K562 (cell line): ENCODE measurements around the gene EFCAB8. TPM values are rescaled to one million over a fixed set of nuclear protein-coding genes. Genes with fewer than 3 reads are reported as not detected.

Experiments used
- ATAC-seq: fragments of 200-7000 bp; cut with Tn5 transposase; 3 replicates; pipeline ENCODE4 v1.9.1; 2020; ENCODE audit warnings: moderate library complexity
- BruUV-seq: library from RNA; stranded (reverse); fragments of 400-500 nt; replicated peaks from 2 replicates; lab custom pipeline; 2021; lab: Mats Ljungman, UMichigan
- CTCF ChIA-PET: fragments of 300-600 bp; formaldehyde crosslinking; extraction: SDS; loops from one replicate; lab custom pipeline; 2021; ENCODE audit warnings: low intra/inter-chr PET ratio; lab: Yijun Ruan, JAX
- POLR2A ChIA-PET: fragments of 300-600, 350-650 bp; sonication (Branson Sonifier 250); formaldehyde crosslinking; extraction: SDS; loops from one replicate; lab custom pipeline; 2021; ENCODE audit warnings: antibody characterized with exemption, inconsistent platforms; lab: Yijun Ruan, JAX
- DNase-seq, 4 experiments: peaks; one replicate each; pipeline versions ENCODE4 v3.0.0 to v3.0.0-alpha.2; 2011 to 2018; ENCODE audit warnings: low spot score in 3 of 4, mixed read lengths in 3 of 4; ENCODE audit errors: extremely low read depth in 1 of 4
- FAIRE-seq: peaks from 2 replicates; lab custom pipeline; 2011; peaks lifted over from hg19 to GRCh38; lab: Jason Lieb, UNC
- H2AFZ ChIP-seq: 2 replicates; pipeline ENCODE4 v1.6.0; 2011; ENCODE audit warnings: low read depth, low read length, control low read depth, inconsistent platforms
- H3K27ac ChIP-seq: fragments of 200-600 bp; 3 replicates; pipeline ENCODE4 v1.8.0; 2011; ENCODE audit warnings: low read depth, mild to moderate bottlenecking, control low read depth, inconsistent platforms, low read length, moderate library complexity, mixed read lengths; ENCODE audit errors: extremely low read depth
- H3K27me3 ChIP-seq, 2 experiments: fragments of 300-600 bp in 1 of 2; 2 replicates in 1 of 2; 3 replicates in 1 of 2; pipeline versions ENCODE4 v1.6.0 to v1.8.0; 2011; ENCODE audit warnings: inconsistent platforms in 2 of 2, low read length in 2 of 2, mild to moderate bottlenecking in 1 of 2, mixed read lengths in 1 of 2, moderate library complexity in 1 of 2; ENCODE audit not compliant: control insufficient read depth in 2 of 2, insufficient read depth in 2 of 2
- H3K36me3 ChIP-seq: fragments of 300-600 bp; 3 replicates; pipeline ENCODE4 v1.8.0; 2011; ENCODE audit warnings: mild to moderate bottlenecking, low read length, inconsistent platforms; ENCODE audit not compliant: control insufficient read depth, insufficient read depth
- H3K4me1 ChIP-seq, 2 experiments: fragments of 200-600 bp in 1 of 2; replicated peaks in 1 of 2; 2 replicates in 1 of 2; 3 replicates in 1 of 2; pipeline versions ENCODE4 v1.5.1 to v1.8.0; 2011; ENCODE audit warnings: inconsistent platforms in 2 of 2, low read length in 2 of 2, mild to moderate bottlenecking in 1 of 2, mixed read lengths in 1 of 2, moderate library complexity in 1 of 2; ENCODE audit not compliant: control insufficient read depth in 2 of 2, insufficient read depth in 2 of 2
- H3K4me2 ChIP-seq: 2 replicates; pipeline ENCODE4 v1.6.1; 2011; ENCODE audit warnings: low read length, control low read depth, inconsistent platforms, mixed read lengths; ENCODE audit not compliant: insufficient read depth
- H3K4me3 ChIP-seq: fragments of 200-600 bp; sonication (generic), shearing (Covaris generic); 2 replicates; pipeline ENCODE4 v1.5.1; 2016; ENCODE audit warnings: control low read depth, inconsistent platforms
- H3K79me2 ChIP-seq: fragments of 200-600 bp; 3 replicates; pipeline ENCODE4 v1.8.0; 2011; ENCODE audit warnings: low read length, inconsistent platforms; ENCODE audit not compliant: control insufficient read depth, insufficient read depth
- H3K9ac ChIP-seq, 2 experiments: 2 replicates each; pipeline versions ENCODE4 v1.6.0 to v1.6.1; 2011; ENCODE audit warnings: low read depth in 2 of 2, low read length in 2 of 2, control low read depth in 1 of 2, inconsistent platforms in 1 of 2, mild to moderate bottlenecking in 1 of 2, mixed read lengths in 1 of 2; ENCODE audit not compliant: insufficient read depth in 1 of 2
- H3K9me1 ChIP-seq: one replicate; pipeline ENCODE4 v1.6.0; 2011; ENCODE audit warnings: inconsistent platforms, mild to moderate bottlenecking, low read length, moderate library complexity; ENCODE audit not compliant: control insufficient read depth, insufficient read depth
- H3K9me3 ChIP-seq: replicated peaks from 2 replicates; pipeline ENCODE4 v1.5.1; 2011; ENCODE audit warnings: low read depth, low read length, inconsistent platforms; ENCODE audit not compliant: control insufficient read depth, insufficient read depth
- H4K20me1 ChIP-seq: replicated peaks from 2 replicates; pipeline ENCODE4 v1.6.1; 2011; ENCODE audit warnings: low read length, inconsistent platforms, mixed read lengths; ENCODE audit not compliant: control insufficient read depth, insufficient read depth
- HDGF ChIP-seq: fragments of 450-650 bp; IDR thresholded peaks from 2 replicates; pipeline ENCODE4 v1.6.1; 2016
- NUFIP1 ChIP-seq: fragments of 450-650 bp; IDR thresholded peaks from 2 replicates; pipeline ENCODE4 v1.6.1; 2018; ENCODE audit not compliant: partially characterized antibody
- PHTF2 ChIP-seq: fragments of 250-450 bp; sonication (Bioruptor Pico); IDR thresholded peaks from 2 replicates; pipeline ENCODE4 v1.5.0; 2021; ENCODE audit warnings: mild to moderate bottlenecking
- RAD21 ChIP-seq, 2 experiments: fragments of 250-450 bp in 1 of 2; fragments of 450-650 bp in 1 of 2; sonication (Bioruptor Pico) in 1 of 2; formaldehyde crosslinking in 1 of 2; IDR thresholded peaks in 1 of 2; conservative IDR thresholded peaks in 1 of 2; 2 replicates each; pipeline versions ENCODE4 v1.4.0 to v1.8.0; 2020 to 2022; ENCODE audit warnings: mild to moderate bottlenecking in 2 of 2, moderate library complexity in 1 of 2
- RBM17 ChIP-seq: fragments of 200-400 bp; formaldehyde crosslinking; IDR thresholded peaks from 2 replicates; pipeline ENCODE4 v1.6.1; 2017; ENCODE audit warnings: low read depth, mild to moderate bottlenecking, low read length, borderline replicate concordance
- SAFB ChIP-seq: fragments of 200-400 bp; formaldehyde crosslinking; IDR thresholded peaks from 2 replicates; pipeline ENCODE4 v1.6.1; 2017; ENCODE audit warnings: low read depth, low read length, borderline replicate concordance
- SMAD4 ChIP-seq: fragments of 250-450 bp; sonication (Bioruptor Pico); conservative IDR thresholded peaks from 2 replicates; pipeline ENCODE4 v1.8.0; 2021; ENCODE audit warnings: inconsistent platforms, mild to moderate bottlenecking, moderate library complexity
- SPI1 ChIP-seq: IDR thresholded peaks from 2 replicates; pipeline ENCODE4 v1.6.1; 2011; ENCODE audit warnings: low read depth, low read length, control low read depth, borderline replicate concordance
- ZNF184 ChIP-seq: sonication (generic); formaldehyde crosslinking; IDR thresholded peaks from 2 replicates; pipeline ENCODE4 v1.5.0; 2020; ENCODE audit warnings: missing genetic modification reagents
- ZNF561 ChIP-seq: fragments of 450-650 bp; formaldehyde crosslinking; conservative IDR thresholded peaks from 2 replicates; pipeline ENCODE4 v1.4.0; 2020; ENCODE audit warnings: mild to moderate bottlenecking, moderate library complexity
- WGBS: fragments of 100-300 bp; shearing (Covaris generic); methylation state at CpG from one replicate; pipeline ENCODE4 v1.1.6; 2016; ENCODE audit warnings: low coverage, mixed read lengths; ENCODE audit not compliant: insufficient coverage; ENCODE audit errors: missing lambda C conversion rate; 5-methylcytosine and 5-hydroxymethylcytosine counted together
- in situ Hi-C: fragments of 300-500 bp; cut with MboI; formaldehyde crosslinking; loops from 4 replicates; pipeline ENCODE4 v1.15.0; 2018; ENCODE audit warnings: inconsistent platforms, mixed read lengths
- intact Hi-C: fragments of 100-400 bp; cut with micrococcal nuclease; formaldehyde crosslinking; loops from 2 replicates; pipeline ENCODE4 v1.14.2; 2022
- polyA plus RNA-seq, 8 experiments: library from polyadenylated mRNA; depleted of rRNA in 4 of 8; stranded (reverse) in 5 of 8; unstranded in 3 of 8; fragments of >200 nt; fragmentation: Nextera tagmentation in 2 of 8; fragmentation: Illumina TruSeq in 1 of 8; extraction: Ambion mirVana in 2 of 8; extraction: Trizol in 1 of 8; gene quantifications; 2 replicates each; pipeline versions ENCODE4 v1.2.1 to v1.2.3, GENCODE V29; 2011 to 2014; ENCODE audit warnings: inconsistent platforms in 1 of 8, missing spikeins in 1 of 8
- total RNA-seq, 7 experiments: library from RNA; depleted of rRNA in 6 of 7; stranded (reverse); fragments of >200 nt in 6 of 7; fragmentation: Illumina TruSeq in 2 of 7; extraction: Trizol in 2 of 7; gene quantifications; 2 replicates each; pipeline versions ENCODE4 v1.2.1 to v1.2.3, GENCODE V29; 2011 to 2021; ENCODE audit warnings: low replicate concordance in 1 of 7
- TF ChIP-seq, protein P1 (sequence below), 2 experiments: fragments of 450-650 bp; IDR thresholded peaks; 2 replicates each; pipeline ENCODE4 v1.6.1; 2016; ENCODE audit warnings: mild to moderate bottlenecking in 2 of 2, borderline replicate concordance in 1 of 2, low read depth in 1 of 2, moderate library complexity in 1 of 2
- TF ChIP-seq, protein P2 (sequence below), 3 experiments: IDR thresholded peaks in 2 of 3; conservative IDR thresholded peaks in 1 of 3; 2 replicates each; pipeline ENCODE4 v1.5.1; 2011 to 2012; ENCODE audit warnings: low read length in 3 of 3, mild to moderate bottlenecking in 3 of 3, control low read depth in 2 of 3, improper control_type of control experiment in 1 of 3, inconsistent platforms in 1 of 3, low read depth in 1 of 3, mixed read lengths in 1 of 3, moderate library complexity in 1 of 3; ENCODE audit not compliant: insufficient read depth in 2 of 3

The EFCAB8 gene
- total and polyA plus RNA-seq, 9 of the 15 experiments (the other 6 are each of a cell fraction or from before 2014, with no cell fraction given) = 0.03 to 0.18 (median 0.11) TPM; not detected in 6

- Histone ChIP-seq H3K4me2 (no peak overlapping the region), H3K4me3 (no peak overlapping the region), H3K79me2 (no peaks in the 10 kb centered on the region), H3K9me3 (peaks cover 4% of the 10 kb centered on the region), H2AFZ (no peak overlapping the region), H4K20me1 (no peaks in the 10 kb centered on the region), H3K4me1 (no peaks in the 10 kb centered on the region; a peak in 1 of 5 replicates), H3K9ac (no peak overlapping the region), H3K36me3 (no peaks in the 10 kb centered on the region), H3K9me1 (no peaks in the 10 kb centered on the region), H3K27ac (no peak overlapping the region), H3K27me3 (peaks cover 5 to 45% of the 10 kb centered on the region in 2 experiments; a peak in 3 of 5 replicates)
- peak; percentile 53 to 75 (median 62) for DNase-seq
- intact Hi-C loops (loop anchor here (2.0 kb wide), 1 partner anchor 102 kb away; no protein-coding TSS in a partner anchor), in situ Hi-C loops (no loop called here)
- ChIA-PET CTCF (interaction anchor here (1.0 to 1.3 kb wide), 2 partner anchors 102 to 103 kb away, joined by 3 to 6 read pairs; no protein-coding TSS in a partner anchor), POLR2A (interaction anchor here (0.5 to 1.1 kb wide), 3 partner anchors 97 to 182 kb away, joined by 3 to 4 read pairs (median 3); no protein-coding TSS in a partner anchor)
- FAIRE-seq = peak; percentile 80
- ATAC-seq = peak; percentile 69; the same call in 2 of the 3 replicates
- no TSS peak for BruUV-seq
- WGBS = 4% methylated on average over 4 of the region's 4 CpGs
- TF ChIP-seq PHTF2 (CRISPR knock-in tag) (no peak), SMAD4 (no peak), SAFB (no peak), SPI1 (0 out of 2 replicates have a peak, but pooled peaks have one; percentile 30), ZNF184 (CRISPR knock-in tag) (no peak), HDGF (no peak), NUFIP1 (no peak), RBM17 (no peak), ZNF561 (CRISPR knock-in tag) (no peak), RAD21 (CRISPR knock-in tag; conservative IDR thresholded peaks at IDR 0.05 in 1 of 2, IDR thresholded peaks at IDR 0.05 in 1 of 2) (peak; percentile 17 to 64; a peak in 2 of 4 replicates)
- TF ChIP-seq, protein P1, sequence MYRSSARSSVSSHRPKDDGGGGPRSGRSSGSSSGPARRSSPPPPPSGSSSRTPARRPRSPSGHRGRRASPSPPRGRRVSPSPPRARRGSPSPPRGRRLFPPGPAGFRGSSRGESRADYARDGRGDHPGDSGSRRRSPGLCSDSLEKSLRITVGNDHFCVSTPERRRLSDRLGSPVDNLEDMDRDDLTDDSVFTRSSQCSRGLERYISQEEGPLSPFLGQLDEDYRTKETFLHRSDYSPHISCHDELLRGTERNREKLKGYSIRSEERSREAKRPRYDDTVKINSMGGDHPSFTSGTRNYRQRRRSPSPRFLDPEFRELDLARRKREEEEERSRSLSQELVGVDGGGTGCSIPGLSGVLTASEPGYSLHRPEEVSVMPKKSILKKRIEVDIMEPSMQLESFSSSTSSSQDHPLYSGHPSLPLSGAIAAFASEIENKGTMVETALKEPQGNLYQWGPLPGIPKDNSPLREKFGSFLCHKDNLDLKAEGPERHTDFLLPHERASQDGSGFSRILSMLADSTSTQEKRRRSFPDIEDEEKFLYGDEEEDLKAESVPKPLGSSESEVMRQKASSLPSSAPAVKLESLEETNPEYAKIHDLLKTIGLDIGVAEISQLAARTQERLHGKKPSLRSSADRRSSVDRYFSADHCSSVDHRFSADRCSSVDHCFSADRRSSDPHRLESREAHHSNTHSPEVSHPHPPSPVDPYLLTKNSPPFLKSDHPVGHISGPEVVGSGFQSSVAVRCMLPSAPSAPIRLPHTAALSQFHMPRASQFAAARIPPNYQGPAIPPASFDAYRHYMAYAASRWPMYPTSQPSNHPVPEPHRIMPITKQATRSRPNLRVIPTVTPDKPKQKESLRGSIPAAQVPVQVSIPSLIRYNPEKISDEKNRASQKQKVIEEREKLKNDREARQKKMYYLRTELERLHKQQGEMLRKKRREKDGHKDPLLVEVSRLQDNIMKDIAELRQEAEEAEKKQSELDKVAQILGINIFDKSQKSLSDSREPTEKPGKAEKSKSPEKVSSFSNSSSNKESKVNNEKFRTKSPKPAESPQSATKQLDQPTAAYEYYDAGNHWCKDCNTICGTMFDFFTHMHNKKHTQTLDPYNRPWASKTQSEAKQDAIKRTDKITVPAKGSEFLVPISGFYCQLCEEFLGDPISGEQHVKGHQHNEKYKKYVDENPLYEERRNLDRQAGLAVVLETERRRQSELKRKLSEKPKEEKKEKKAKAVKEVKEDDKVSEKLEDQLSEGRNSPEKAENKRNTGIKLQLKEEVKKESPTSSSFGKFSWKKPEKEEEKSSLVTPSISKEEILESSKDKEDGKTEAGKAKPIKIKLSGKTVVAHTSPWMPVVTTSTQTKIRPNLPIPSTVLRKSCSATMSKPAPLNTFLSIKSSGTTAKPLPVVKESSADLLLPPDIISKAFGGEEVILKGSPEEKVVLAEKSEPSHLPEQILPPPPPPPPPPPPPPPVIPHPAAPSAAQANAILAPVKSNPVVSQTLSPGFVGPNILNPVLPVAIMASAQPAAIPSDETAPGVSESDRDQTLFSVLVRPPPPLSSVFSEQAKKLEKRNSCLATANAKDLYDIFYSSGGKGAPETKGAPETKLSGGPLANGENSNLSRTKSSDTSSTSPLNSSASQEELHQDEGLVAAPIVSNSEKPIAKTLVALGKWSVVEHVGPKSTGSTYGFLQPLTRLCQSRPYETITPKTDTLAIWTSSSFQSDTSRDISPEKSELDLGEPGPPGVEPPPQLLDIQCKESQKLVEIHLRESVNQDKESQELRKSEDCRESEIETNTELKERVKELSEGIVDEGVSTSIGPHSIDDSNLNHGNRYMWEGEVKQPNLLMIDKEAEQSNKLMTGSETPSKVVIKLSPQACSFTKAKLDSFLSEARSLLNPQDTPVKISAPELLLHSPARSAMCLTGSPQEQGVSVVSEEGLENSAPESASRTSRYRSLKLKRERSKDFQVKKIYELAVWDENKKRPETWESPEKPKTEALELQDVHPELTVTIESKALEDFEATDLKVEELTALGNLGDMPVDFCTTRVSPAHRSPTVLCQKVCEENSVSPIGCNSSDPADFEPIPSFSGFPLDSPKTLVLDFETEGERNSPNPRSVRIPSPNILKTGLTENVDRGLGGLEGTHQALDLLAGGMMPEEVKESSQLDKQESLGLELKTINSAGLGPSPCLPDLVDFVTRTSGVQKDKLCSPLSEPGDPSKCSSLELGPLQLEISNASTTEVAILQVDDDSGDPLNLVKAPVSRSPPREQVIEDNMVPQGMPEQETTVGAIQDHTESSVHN (IDR thresholded peaks at IDR 0.05; ENCODE audit: borderline replicate concordance in 1 of 2, low read depth in 1 of 2) = no peak
- TF ChIP-seq, protein P2, sequence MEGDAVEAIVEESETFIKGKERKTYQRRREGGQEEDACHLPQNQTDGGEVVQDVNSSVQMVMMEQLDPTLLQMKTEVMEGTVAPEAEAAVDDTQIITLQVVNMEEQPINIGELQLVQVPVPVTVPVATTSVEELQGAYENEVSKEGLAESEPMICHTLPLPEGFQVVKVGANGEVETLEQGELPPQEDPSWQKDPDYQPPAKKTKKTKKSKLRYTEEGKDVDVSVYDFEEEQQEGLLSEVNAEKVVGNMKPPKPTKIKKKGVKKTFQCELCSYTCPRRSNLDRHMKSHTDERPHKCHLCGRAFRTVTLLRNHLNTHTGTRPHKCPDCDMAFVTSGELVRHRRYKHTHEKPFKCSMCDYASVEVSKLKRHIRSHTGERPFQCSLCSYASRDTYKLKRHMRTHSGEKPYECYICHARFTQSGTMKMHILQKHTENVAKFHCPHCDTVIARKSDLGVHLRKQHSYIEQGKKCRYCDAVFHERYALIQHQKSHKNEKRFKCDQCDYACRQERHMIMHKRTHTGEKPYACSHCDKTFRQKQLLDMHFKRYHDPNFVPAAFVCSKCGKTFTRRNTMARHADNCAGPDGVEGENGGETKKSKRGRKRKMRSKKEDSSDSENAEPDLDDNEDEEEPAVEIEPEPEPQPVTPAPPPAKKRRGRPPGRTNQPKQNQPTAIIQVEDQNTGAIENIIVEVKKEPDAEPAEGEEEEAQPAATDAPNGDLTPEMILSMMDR (IDR thresholded peaks at IDR 0.05 in 2 of 3, conservative IDR thresholded peaks at IDR 0.05 in 1 of 3; ENCODE audit: insufficient read depth in 2 of 3, low read depth in 1 of 3, low read length in 3 of 3) = peak; percentile 53 to 70 (median 63)
Measured at GRCh38 chr20:33005132-33005566, 146.4 kb downstream of the EFCAB8 start.
